Skeletal muscle satellite cell (primary cell): ENCODE data around the gene LMO7.

Experiments used
- H3K27me3 ChIP-seq: 2 replicates; pipeline ENCODE4 v1.7.0; 2013; ENCODE audit warnings: low read length; ENCODE audit not compliant: control insufficient read depth, insufficient read depth
- H3K36me3 ChIP-seq: 2 replicates; pipeline ENCODE4 v1.7.0; 2013; ENCODE audit warnings: mild to moderate bottlenecking, control low read depth, low read length; ENCODE audit not compliant: insufficient read depth
- H3K4me1 ChIP-seq: 2 replicates; pipeline ENCODE4 v1.7.0; 2013; ENCODE audit warnings: low read length; ENCODE audit not compliant: control insufficient read depth, insufficient read depth
- H3K4me2 ChIP-seq: 2 replicates; pipeline ENCODE4 v1.7.0; 2013; ENCODE audit warnings: mild to moderate bottlenecking, low read length
- H3K4me3 ChIP-seq: 2 replicates; pipeline ENCODE4 v1.7.0; 2013; ENCODE audit warnings: low read length
- H3K9ac ChIP-seq: 2 replicates; pipeline ENCODE4 v1.7.0; 2013; ENCODE audit warnings: mild to moderate bottlenecking, low read depth, low read length, moderate library complexity
- H3K9me3 ChIP-seq: replicated peaks from 2 replicates; pipeline ENCODE4 v1.7.0; 2013; ENCODE audit warnings: mild to moderate bottlenecking, control low read depth, low read length

The LMO7 gene

GRCh38 chr13:75795274-75795673 lies 159.1 kb downstream of the LMO7 start:
- Histone ChIP-seq H3K36me3 (peaks cover 65% of the 10 kb centered on the region), H3K9me3 (no peaks in the 10 kb centered on the region), H3K27me3 (no peaks in the 10 kb centered on the region), H3K9ac (no peak overlapping the region), H3K4me1 (peaks cover 44% of the 10 kb centered on the region), H3K4me2 (no peak overlapping the region), H3K4me3 (no peak overlapping the region)

GRCh38 chr13:75796825-75797224 lies 160.7 kb downstream of the LMO7 start:
- Histone ChIP-seq H3K9ac (no peak overlapping the region), H3K4me3 (no peak overlapping the region), H3K27me3 (no peaks in the 10 kb centered on the region), H3K9me3 (no peaks in the 10 kb centered on the region), H3K4me1 (peaks cover 40% of the 10 kb centered on the region), H3K4me2 (no peak overlapping the region), H3K36me3 (peaks cover 73% of the 10 kb centered on the region)

GRCh38 chr13:75797239-75797638 lies 161.1 kb downstream of the LMO7 start:
- no peak overlapping the region for H3K4me2 ChIP-seq
- no peak overlapping the region for H3K9ac ChIP-seq
- H3K27me3 ChIP-seq = no peaks in the 10 kb centered on the region
- no peaks in the 10 kb centered on the region for H3K9me3 ChIP-seq
- H3K4me1 ChIP-seq = peaks cover 40% of the 10 kb centered on the region
- peaks cover 73% of the 10 kb centered on the region for H3K36me3 ChIP-seq
- H3K4me3 ChIP-seq = no peak overlapping the region

GRCh38 chr13:75797719-75798118 lies 161.6 kb downstream of the LMO7 start:
- H3K4me2 ChIP-seq = no peak overlapping the region
- no peak overlapping the region for H3K9ac ChIP-seq
- H3K36me3 ChIP-seq = peaks cover 74% of the 10 kb centered on the region
- H3K9me3 ChIP-seq = no peaks in the 10 kb centered on the region
- peaks cover 36% of the 10 kb centered on the region for H3K4me1 ChIP-seq
- H3K4me3 ChIP-seq = no peak overlapping the region
- no peaks in the 10 kb centered on the region for H3K27me3 ChIP-seq

GRCh38 chr13:75798353-75799255 lies 162.5 kb downstream of the LMO7 start:
- no peak overlapping the region for H3K4me3 ChIP-seq
- peaks cover 36% of the 10 kb centered on the region for H3K4me1 ChIP-seq
- no peaks in the 10 kb centered on the region for H3K27me3 ChIP-seq
- no peak overlapping the region for H3K4me2 ChIP-seq
- H3K9me3 ChIP-seq = no peaks in the 10 kb centered on the region
- peaks cover 80% of the 10 kb centered on the region for H3K36me3 ChIP-seq
- no peak overlapping the region for H3K9ac ChIP-seq

- Histone ChIP-seq H3K4me3 (no peak overlapping the region), H3K9ac (no peak overlapping the region), H3K27me3 (no peaks in the 10 kb centered on the region), H3K4me2 (no peak overlapping the region), H3K36me3 (peaks cover 92% of the 10 kb centered on the region), H3K9me3 (no peaks in the 10 kb centered on the region), H3K4me1 (peaks cover 32% of the 10 kb centered on the region)
Measured at GRCh38 chr13:75800545-75800944, 164.4 kb downstream of the LMO7 start.

GRCh38 chr13:75801388-75801945 lies 165.3 kb downstream of the LMO7 start:
- Histone ChIP-seq H3K36me3 (peaks cover 91% of the 10 kb centered on the region), H3K27me3 (no peaks in the 10 kb centered on the region), H3K9ac (no peak overlapping the region), H3K4me2 (no peak overlapping the region), H3K4me1 (peaks cover 32% of the 10 kb centered on the region), H3K9me3 (no peaks in the 10 kb centered on the region), H3K4me3 (no peak overlapping the region)

- Histone ChIP-seq H3K27me3 (no peaks in the 10 kb centered on the region), H3K4me2 (no peak overlapping the region), H3K4me1 (peaks cover 32% of the 10 kb centered on the region), H3K36me3 (peaks cover 91% of the 10 kb centered on the region), H3K9me3 (no peaks in the 10 kb centered on the region), H3K9ac (no peak overlapping the region), H3K4me3 (no peak overlapping the region)
Measured at GRCh38 chr13:75802161-75802560, 166.0 kb downstream of the LMO7 start.

GRCh38 chr13:75803164-75803611 lies 167.1 kb downstream of the LMO7 start:
- no peak overlapping the region for H3K4me3 ChIP-seq
- H3K9me3 ChIP-seq = no peaks in the 10 kb centered on the region
- H3K27me3 ChIP-seq = no peaks in the 10 kb centered on the region
- H3K36me3 ChIP-seq = peaks cover 92% of the 10 kb centered on the region
- H3K4me2 ChIP-seq = no peak overlapping the region
- no peak overlapping the region for H3K9ac ChIP-seq
- peaks cover 22% of the 10 kb centered on the region for H3K4me1 ChIP-seq

GRCh38 chr13:75804054-75804453 lies 167.9 kb downstream of the LMO7 start:
- H3K9me3 ChIP-seq = no peaks in the 10 kb centered on the region
- H3K9ac ChIP-seq = no peak overlapping the region
- H3K36me3 ChIP-seq = peaks cover 92% of the 10 kb centered on the region
- H3K4me1 ChIP-seq = peaks cover 14% of the 10 kb centered on the region
- no peak overlapping the region for H3K4me3 ChIP-seq
- no peak overlapping the region for H3K4me2 ChIP-seq
- H3K27me3 ChIP-seq = no peaks in the 10 kb centered on the region

GRCh38 chr13:75804605-75805004 lies 168.5 kb downstream of the LMO7 start:
- Histone ChIP-seq H3K36me3 (peaks cover 91% of the 10 kb centered on the region), H3K9ac (no peak overlapping the region), H3K4me3 (no peak overlapping the region), H3K4me1 (peaks cover 8% of the 10 kb centered on the region), H3K4me2 (no peak overlapping the region), H3K27me3 (no peaks in the 10 kb centered on the region), H3K9me3 (no peaks in the 10 kb centered on the region)

GRCh38 chr13:75806117-75806516 lies 170.0 kb downstream of the LMO7 start:
- Histone ChIP-seq H3K4me3 (no peak overlapping the region), H3K4me1 (peaks cover 4% of the 10 kb centered on the region), H3K9ac (no peak overlapping the region), H3K4me2 (no peak overlapping the region), H3K9me3 (no peaks in the 10 kb centered on the region), H3K27me3 (no peaks in the 10 kb centered on the region), H3K36me3 (peaks cover 87% of the 10 kb centered on the region)
